Body of pancreas (tissue), 4 donors: ENCODE measurements around the gene RNF39.

Experiments used
- CTCF ChIP-seq, 7 experiments: fragments of 450-650 bp in 4 of 7; fragments of 200-600 bp in 3 of 7; sonication (generic) in 3 of 7; IDR thresholded peaks; one replicate each; pipeline ENCODE4 v1.5.1; 2016 to 2019; ENCODE audit warnings: antibody characterized with exemption in 7 of 7
- POLR2A ChIP-seq, 3 donors: fragments of 450-650 bp; IDR thresholded peaks; one replicate each; pipeline ENCODE4 v1.6.1; 2016; ENCODE audit warnings: antibody characterized with exemption in 3 of 3, mild to moderate bottlenecking in 2 of 3

GRCh38 chr6:30035784-30036183 is 39.8 kb downstream of the RNF39 start:
- TF ChIP-seq CTCF (IDR thresholded peaks at IDR 0.05) = no peak
- TF ChIP-seq POLR2A (IDR thresholded peaks at IDR 0.05) = no peak
